Hair follicular keratinocyte (primary cell): ENCODE measurements around the gene PRSS12. TPM values are rescaled to one million over a fixed set of nuclear protein-coding genes. Genes with fewer than 3 reads are reported as not detected.

Source experiments
- total RNA-seq: library from RNA; depleted of rRNA; stranded (reverse); fragments of >200 nt; gene quantifications from 2 replicates; pipeline ENCODE4 v1.2.3, GENCODE V29; 2015

PRSS12 gene, protein sequence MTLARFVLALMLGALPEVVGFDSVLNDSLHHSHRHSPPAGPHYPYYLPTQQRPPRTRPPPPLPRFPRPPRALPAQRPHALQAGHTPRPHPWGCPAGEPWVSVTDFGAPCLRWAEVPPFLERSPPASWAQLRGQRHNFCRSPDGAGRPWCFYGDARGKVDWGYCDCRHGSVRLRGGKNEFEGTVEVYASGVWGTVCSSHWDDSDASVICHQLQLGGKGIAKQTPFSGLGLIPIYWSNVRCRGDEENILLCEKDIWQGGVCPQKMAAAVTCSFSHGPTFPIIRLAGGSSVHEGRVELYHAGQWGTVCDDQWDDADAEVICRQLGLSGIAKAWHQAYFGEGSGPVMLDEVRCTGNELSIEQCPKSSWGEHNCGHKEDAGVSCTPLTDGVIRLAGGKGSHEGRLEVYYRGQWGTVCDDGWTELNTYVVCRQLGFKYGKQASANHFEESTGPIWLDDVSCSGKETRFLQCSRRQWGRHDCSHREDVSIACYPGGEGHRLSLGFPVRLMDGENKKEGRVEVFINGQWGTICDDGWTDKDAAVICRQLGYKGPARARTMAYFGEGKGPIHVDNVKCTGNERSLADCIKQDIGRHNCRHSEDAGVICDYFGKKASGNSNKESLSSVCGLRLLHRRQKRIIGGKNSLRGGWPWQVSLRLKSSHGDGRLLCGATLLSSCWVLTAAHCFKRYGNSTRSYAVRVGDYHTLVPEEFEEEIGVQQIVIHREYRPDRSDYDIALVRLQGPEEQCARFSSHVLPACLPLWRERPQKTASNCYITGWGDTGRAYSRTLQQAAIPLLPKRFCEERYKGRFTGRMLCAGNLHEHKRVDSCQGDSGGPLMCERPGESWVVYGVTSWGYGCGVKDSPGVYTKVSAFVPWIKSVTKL
- 18.3 and 31.3 TPM in 2 replicates for total RNA-seq

DNA sequence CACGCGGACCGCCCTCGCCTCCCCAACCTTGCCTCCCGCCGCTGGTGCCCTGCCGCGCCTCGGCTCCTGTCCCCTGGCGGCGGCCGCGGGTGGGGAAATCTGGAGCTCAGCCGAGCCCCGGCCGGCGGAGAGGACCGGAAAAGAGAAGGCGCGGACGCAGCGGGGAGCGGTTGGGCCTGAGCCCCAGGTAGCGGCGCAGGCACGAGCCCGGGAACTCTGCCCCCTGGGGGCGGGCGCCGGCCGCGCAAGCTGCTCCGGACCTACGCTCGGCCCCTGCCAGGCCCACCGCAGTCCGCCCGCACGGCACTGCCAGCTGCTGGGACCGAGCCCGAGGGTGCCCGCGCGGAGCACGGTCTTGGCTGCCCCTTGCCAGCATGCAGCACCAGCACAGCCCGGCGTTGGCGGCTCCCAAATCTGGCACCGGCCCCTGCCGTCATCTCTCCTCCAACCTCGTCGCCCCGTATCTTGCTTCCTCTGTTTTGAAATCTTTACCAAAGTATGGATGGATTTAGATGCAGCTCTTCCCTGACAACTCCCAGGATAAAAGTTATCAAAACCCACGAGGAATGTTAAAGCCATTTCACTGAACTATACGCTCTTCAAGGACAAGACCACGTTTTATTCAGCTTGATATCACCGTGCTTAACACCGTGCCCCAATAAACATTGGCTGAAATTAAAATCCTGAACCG is at the start of gene PRSS12:
Gene PRSS12 (minus strand): TSS at position 161 of the 691 bp plus-strand sequence. CDS start 283 bp downstream, outside the sequence.

